ENCODE data around the gene SUCO. TPM values are rescaled to one million over a fixed set of nuclear protein-coding genes. Genes with fewer than 3 reads are reported as not detected.
A peak's percentile ranks its signal among the peaks of the same experiment; 100 is the strongest.

Gene SUCO
- total RNA-seq, 1 experiment from 2014 or later = 37.7 TPM

DNA sequence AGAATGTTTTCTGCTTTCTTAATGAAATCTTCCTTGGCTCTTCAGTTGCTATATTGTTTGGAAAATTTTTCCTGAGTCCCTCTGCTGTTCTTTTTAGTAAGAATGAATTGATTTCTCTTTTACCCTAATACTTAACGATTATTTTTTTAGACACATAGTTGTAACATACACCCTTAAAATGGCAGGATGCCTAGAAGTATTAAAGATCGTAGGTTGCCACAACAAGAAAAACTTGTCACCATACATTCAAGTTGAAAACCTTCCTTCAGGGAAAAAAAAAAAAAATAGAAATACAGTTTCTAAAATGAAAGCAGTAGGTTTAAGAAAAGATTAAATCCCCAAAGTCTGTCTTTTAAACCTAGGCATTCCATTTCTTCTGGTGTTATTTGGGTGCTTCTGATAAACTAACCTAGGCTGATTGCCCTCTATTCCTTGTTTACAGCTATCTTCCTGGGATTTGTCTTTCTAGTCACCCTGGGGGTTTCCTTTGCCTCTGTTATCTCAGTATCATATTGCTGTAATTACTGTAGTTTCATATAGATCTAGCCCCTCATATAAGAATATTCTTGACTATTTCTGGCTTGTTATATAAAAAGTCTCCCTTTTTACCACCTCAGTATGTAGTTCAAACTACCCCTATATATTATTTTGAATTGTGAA lies 16.8 kb downstream of the SUCO start:
- no peaks in the 10 kb centered on the region for H3K27me3 Mint-ChIP-seq (ENCODE audit: low read depth)
- no peak for DNase-seq
- H3K27me3 ChIP-seq (ENCODE audit: insufficient read depth, low read length) = no peaks in the 10 kb centered on the region
- H3T11ph ChIP-seq (ENCODE audit: low read length) = no peak overlapping the region
- no peak overlapping the region for H3K14ac ChIP-seq (ENCODE audit: insufficient read depth, low read length)
- no peak overlapping the region for H4K5ac ChIP-seq (ENCODE audit: insufficient read length, low read depth, low read length)
- no peak overlapping the region for H2BK15ac ChIP-seq (ENCODE audit: low read depth, low read length)
- H4K8ac ChIP-seq (replicated peaks; ENCODE audit: insufficient read length, low read depth, low read length) = no peak overlapping the region
- H3K4me2 ChIP-seq (ENCODE audit: insufficient read depth, insufficient read length, low read length) = no peak overlapping the region
- no peaks in the 10 kb centered on the region for H3K9me3 Mint-ChIP-seq
- H2BK120ac ChIP-seq (ENCODE audit: low read depth, low read length, poor library complexity, severe bottlenecking) = no peak overlapping the region
- no peaks in the 10 kb centered on the region for H3K9me3 ChIP-seq (ENCODE audit: control insufficient read depth, low read depth, low read length)
- no peak overlapping the region for H2AK5ac ChIP-seq (ENCODE audit: insufficient read length, low read length)
- no peak overlapping the region for H3K18ac ChIP-seq (ENCODE audit: insufficient read length, low read depth, low read length)
- no peak overlapping the region for H2BK12ac ChIP-seq (ENCODE audit: insufficient read length, low read depth, low read length)
- H3K27ac ChIP-seq (ENCODE audit: insufficient read length, low read depth, low read length) = no peak overlapping the region
- no peaks in the 10 kb centered on the region for H3K23me2 ChIP-seq (ENCODE audit: insufficient read length, low read depth, low read length, poor library complexity, severe bottlenecking)
- no peak overlapping the region for H2BK5ac ChIP-seq (ENCODE audit: insufficient read length, low read length)
- peaks cover 16% of the 10 kb centered on the region; the same call in 1 of the 2 replicates for H3K79me2 ChIP-seq (ENCODE audit: insufficient read depth, low read length)
- H3K4me1 ChIP-seq (ENCODE audit: insufficient read depth, low read length) = no peaks in the 10 kb centered on the region
- peaks cover 0 to 4% (median under 1%) of the 10 kb centered on the region in 3 experiments; a peak in 2 of 7 replicates for H3K36me3 Mint-ChIP-seq (ENCODE audit: insufficient read depth in 1 of 3, low read depth in 3 of 3)
- TF ChIP-seq, protein P1, sequence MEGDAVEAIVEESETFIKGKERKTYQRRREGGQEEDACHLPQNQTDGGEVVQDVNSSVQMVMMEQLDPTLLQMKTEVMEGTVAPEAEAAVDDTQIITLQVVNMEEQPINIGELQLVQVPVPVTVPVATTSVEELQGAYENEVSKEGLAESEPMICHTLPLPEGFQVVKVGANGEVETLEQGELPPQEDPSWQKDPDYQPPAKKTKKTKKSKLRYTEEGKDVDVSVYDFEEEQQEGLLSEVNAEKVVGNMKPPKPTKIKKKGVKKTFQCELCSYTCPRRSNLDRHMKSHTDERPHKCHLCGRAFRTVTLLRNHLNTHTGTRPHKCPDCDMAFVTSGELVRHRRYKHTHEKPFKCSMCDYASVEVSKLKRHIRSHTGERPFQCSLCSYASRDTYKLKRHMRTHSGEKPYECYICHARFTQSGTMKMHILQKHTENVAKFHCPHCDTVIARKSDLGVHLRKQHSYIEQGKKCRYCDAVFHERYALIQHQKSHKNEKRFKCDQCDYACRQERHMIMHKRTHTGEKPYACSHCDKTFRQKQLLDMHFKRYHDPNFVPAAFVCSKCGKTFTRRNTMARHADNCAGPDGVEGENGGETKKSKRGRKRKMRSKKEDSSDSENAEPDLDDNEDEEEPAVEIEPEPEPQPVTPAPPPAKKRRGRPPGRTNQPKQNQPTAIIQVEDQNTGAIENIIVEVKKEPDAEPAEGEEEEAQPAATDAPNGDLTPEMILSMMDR (conservative IDR thresholded peaks at IDR 0.05) = no peak
- H3K23ac ChIP-seq (ENCODE audit: insufficient read length, low read depth, low read length) = no peak overlapping the region
- H3K4me3 Mint-ChIP-seq = no peak overlapping the region
- peak overlapping the region; percentile 53 to 76 (median 62); a peak in 4 of 7 replicates for H3K27ac Mint-ChIP-seq
- H3K79me1 ChIP-seq (ENCODE audit: insufficient read depth, low read depth, low read length, poor library complexity, severe bottlenecking) = no peaks in the 10 kb centered on the region
- no peaks in the 10 kb centered on the region for H4K20me1 ChIP-seq (ENCODE audit: control insufficient read depth, insufficient read depth, insufficient read length)
- no peak overlapping the region for H3K9ac ChIP-seq (ENCODE audit: extremely low read depth, insufficient read length, low read length)
- H3K4ac ChIP-seq (ENCODE audit: low read depth, low read length) = no peak overlapping the region
- no peak overlapping the region for H2AFZ ChIP-seq (ENCODE audit: low read length)
- peaks cover 23 to 25% of the 10 kb centered on the region in 2 experiments for H3K4me1 Mint-ChIP-seq
- H3K56ac ChIP-seq (ENCODE audit: insufficient read length, low read depth, low read length) = no peak overlapping the region
- WGBS (ENCODE audit: extremely low coverage, insufficient read length, low lambda C conversion rate) = no CpG with 5 or more reads among the region's 2 CpGs
- no peak overlapping the region for H2BK20ac ChIP-seq (ENCODE audit: low read depth, low read length, poor library complexity, severe bottlenecking)
- no peak overlapping the region for H4K91ac ChIP-seq (ENCODE audit: insufficient read length, low read depth, low read length)

Measured in H9 (cell line).